GM23338 (cell line): ENCODE data around the gene FAAP100. TPM values are rescaled to one million over a fixed set of nuclear protein-coding genes. Genes with fewer than 3 reads are reported as not detected.

Source experiments
- ATAC-seq: fragments of 200-7000 bp; cut with Tn5 transposase; 3 replicates; pipeline ENCODE4 v1.9.1; 2020
- DNase-seq: peaks from one replicate; pipeline ENCODE4 v3.0.0-alpha.2; 2015; ENCODE audit warnings: low spot score
- H2AFZ ChIP-seq: fragments of 200-600 bp; sonication (generic); 2 replicates; pipeline ENCODE4 v1.8.0; 2016; ENCODE audit warnings: antibody characterized with exemption, mild to moderate bottlenecking, moderate library complexity
- H3F3A ChIP-seq: fragments of 200-600 bp; sonication (generic); replicated peaks from 2 replicates; pipeline ENCODE4 v1.8.0; 2017; ENCODE audit warnings: antibody characterized with exemption, mixed run types, low read depth
- H3K27ac ChIP-seq: fragments of 200-600 bp; sonication (generic); 2 replicates; pipeline ENCODE4 v1.6.1; 2016; ENCODE audit warnings: low read depth
- H3K27me3 ChIP-seq: fragments of 200-600 bp; sonication (generic); 2 replicates; pipeline ENCODE4 v1.8.0; 2016; ENCODE audit warnings: mild to moderate bottlenecking, mixed run types, moderate library complexity; ENCODE audit not compliant: insufficient read depth
- H3K36me3 ChIP-seq: fragments of 200-600 bp; sonication (generic); 2 replicates; pipeline ENCODE4 v1.8.0; 2016; ENCODE audit warnings: mild to moderate bottlenecking; ENCODE audit not compliant: insufficient read depth
- H3K4me1 ChIP-seq: fragments of 200-600 bp; sonication (generic); 2 replicates; pipeline ENCODE4 v1.8.0; 2016; ENCODE audit warnings: mild to moderate bottlenecking, moderate library complexity; ENCODE audit not compliant: insufficient read depth
- H3K4me2 ChIP-seq: fragments of 200-600 bp; sonication (generic); 2 replicates; pipeline ENCODE4 v1.7.1; 2017; ENCODE audit warnings: mixed run types
- H3K4me3 ChIP-seq: fragments of 200-600 bp; sonication (generic); 2 replicates; pipeline ENCODE4 v1.6.1; 2016; ENCODE audit warnings: mixed run types
- H3K79me2 ChIP-seq: fragments of 200-600 bp; sonication (generic); replicated peaks from 2 replicates; pipeline ENCODE4 v1.8.0; 2017; ENCODE audit warnings: mild to moderate bottlenecking; ENCODE audit not compliant: insufficient read depth
- H3K9me2 ChIP-seq: fragments of 200-600 bp; sonication (generic); 2 replicates; pipeline ENCODE4 v1.8.0; 2017; ENCODE audit not compliant: insufficient read depth
- H4K20me1 ChIP-seq: fragments of 200-600 bp; sonication (generic); replicated peaks from 2 replicates; pipeline ENCODE4 v1.8.0; 2017; ENCODE audit warnings: mild to moderate bottlenecking; ENCODE audit not compliant: insufficient read depth
- H3K27ac Mint-ChIP-seq: 2 replicates; pipeline ENCODE4 v1.8.0; 2020; ENCODE audit warnings: inconsistent platforms, mild to moderate bottlenecking, moderate library complexity, mixed read lengths
- H3K27me3 Mint-ChIP-seq: 3 replicates; pipeline ENCODE4 v1.8.0; 2022; ENCODE audit warnings: low read depth, mild to moderate bottlenecking, moderate library complexity, mixed read lengths, inconsistent platforms; ENCODE audit not compliant: insufficient read depth, poor library complexity
- H3K36me3 Mint-ChIP-seq: 3 replicates; pipeline ENCODE4 v1.8.0; 2021; ENCODE audit warnings: low read depth, mild to moderate bottlenecking, inconsistent platforms, moderate library complexity, mixed read lengths
- H3K4me1 Mint-ChIP-seq: 3 replicates; pipeline ENCODE4 v1.8.0; 2020; ENCODE audit warnings: mild to moderate bottlenecking, inconsistent platforms, mixed read lengths
- H3K4me3 Mint-ChIP-seq: 3 replicates; pipeline ENCODE4 v1.8.0; 2021; ENCODE audit warnings: moderate library complexity, mild to moderate bottlenecking, inconsistent platforms, mixed read lengths
- H3K9me3 Mint-ChIP-seq: 3 replicates; pipeline ENCODE4 v1.8.0; 2020; ENCODE audit warnings: moderate library complexity, mild to moderate bottlenecking, inconsistent platforms, mixed read lengths
- CREB1 ChIP-seq: fragments of 250-450 bp; sonication (Bioruptor Pico); IDR thresholded peaks from 2 replicates; pipeline ENCODE4 v1.5.0; 2020; ENCODE audit warnings: low read depth, mild to moderate bottlenecking, moderate library complexity
- EZH2 ChIP-seq: fragments of 200-600 bp; sonication (generic); IDR thresholded peaks from one replicate; pipeline ENCODE4 v1.8.0; 2017; ENCODE audit warnings: antibody characterized with exemption, mild to moderate bottlenecking, low read depth; ENCODE audit not compliant: unreplicated experiment
- EZH2phosphoT487 ChIP-seq: fragments of 200-600 bp; sonication (generic); IDR thresholded peaks from one replicate; pipeline ENCODE4 v1.8.1; 2018; ENCODE audit warnings: antibody characterized with exemption; ENCODE audit not compliant: unreplicated experiment
- NANOG ChIP-seq: IDR thresholded peaks from 2 replicates; pipeline ENCODE4 v1.6.1; 2016; ENCODE audit warnings: antibody characterized with exemption, borderline replicate concordance
- POLR2AphosphoS5 ChIP-seq: IDR thresholded peaks from 2 replicates; pipeline ENCODE4 v1.6.1; 2016; ENCODE audit warnings: antibody characterized with exemption, low read depth
- STAT1 ChIP-seq: IDR thresholded peaks from one replicate; pipeline ENCODE4 v1.6.1; 2016; ENCODE audit warnings: antibody characterized with exemption; ENCODE audit not compliant: unreplicated experiment
- ZNF331 ChIP-seq: fragments of 250-450 bp; sonication (Bioruptor Pico); IDR thresholded peaks from 2 replicates; pipeline ENCODE4 v1.5.0; 2020; ENCODE audit warnings: low read depth, mild to moderate bottlenecking, moderate library complexity
- polyA plus RNA-seq: library from polyadenylated mRNA; unstranded; fragments of >200 nt; fragmentation: Nextera tagmentation; extraction: Ambion mirVana; gene quantifications from 2 replicates; pipeline ENCODE4 v1.2.1, GENCODE V29; 2016
- total RNA-seq: library from RNA; depleted of rRNA; stranded (reverse); fragments of >200 nt; shearing (Covaris generic); gene quantifications from 2 replicates; pipeline ENCODE4 v1.2.3, GENCODE V29; 2014
- TF ChIP-seq, protein P1 (sequence below): fragments of 250-450 bp; sonication (Bioruptor Pico); IDR thresholded peaks from 2 replicates; pipeline ENCODE4 v1.5.0; 2020; ENCODE audit warnings: mild to moderate bottlenecking, moderate library complexity

FAAP100 gene
- total and polyA plus RNA-seq, 2 experiments from 2014 or later = 16.0 to 50.5 TPM

DNA sequence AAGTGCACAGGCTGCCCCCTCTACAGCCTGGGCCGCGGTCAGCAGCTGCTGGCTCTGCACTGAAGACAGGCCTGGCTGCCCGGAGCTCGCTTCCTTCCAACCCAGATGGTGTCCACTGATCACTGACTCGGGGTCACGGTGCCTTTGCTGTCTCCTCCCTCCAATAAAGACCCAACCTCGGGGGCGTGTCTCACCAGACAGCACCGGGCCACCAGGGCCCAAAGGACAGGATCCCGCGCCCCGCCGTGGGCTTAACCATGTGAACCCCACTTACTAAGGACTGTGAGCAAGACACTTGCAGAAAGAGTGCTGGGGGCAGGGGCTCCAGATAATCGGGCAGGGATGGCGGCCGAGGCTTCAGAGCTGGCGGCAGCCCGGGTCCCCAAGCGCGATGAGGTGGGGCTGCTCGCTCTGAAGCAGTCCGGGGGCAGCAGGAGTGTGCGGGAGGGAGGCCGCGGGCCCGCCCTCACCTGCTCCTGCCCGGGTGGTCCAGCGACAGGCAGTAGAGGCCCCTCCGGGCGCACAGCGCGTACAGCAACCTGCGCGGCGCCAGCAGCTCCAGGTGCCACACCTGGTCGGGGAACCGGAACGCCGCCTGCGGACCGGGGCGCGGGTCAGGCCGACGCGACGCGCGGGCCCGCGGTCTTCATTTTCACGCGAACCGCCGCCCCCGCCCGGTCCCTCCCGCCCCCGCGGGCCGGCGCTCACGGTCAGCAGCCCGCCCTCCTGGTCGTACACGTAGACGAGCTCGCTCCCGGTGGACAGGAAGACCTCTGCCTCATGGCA lies 502 bp downstream of the FAAP100 start (continued):
- TF ChIP-seq, protein P1, sequence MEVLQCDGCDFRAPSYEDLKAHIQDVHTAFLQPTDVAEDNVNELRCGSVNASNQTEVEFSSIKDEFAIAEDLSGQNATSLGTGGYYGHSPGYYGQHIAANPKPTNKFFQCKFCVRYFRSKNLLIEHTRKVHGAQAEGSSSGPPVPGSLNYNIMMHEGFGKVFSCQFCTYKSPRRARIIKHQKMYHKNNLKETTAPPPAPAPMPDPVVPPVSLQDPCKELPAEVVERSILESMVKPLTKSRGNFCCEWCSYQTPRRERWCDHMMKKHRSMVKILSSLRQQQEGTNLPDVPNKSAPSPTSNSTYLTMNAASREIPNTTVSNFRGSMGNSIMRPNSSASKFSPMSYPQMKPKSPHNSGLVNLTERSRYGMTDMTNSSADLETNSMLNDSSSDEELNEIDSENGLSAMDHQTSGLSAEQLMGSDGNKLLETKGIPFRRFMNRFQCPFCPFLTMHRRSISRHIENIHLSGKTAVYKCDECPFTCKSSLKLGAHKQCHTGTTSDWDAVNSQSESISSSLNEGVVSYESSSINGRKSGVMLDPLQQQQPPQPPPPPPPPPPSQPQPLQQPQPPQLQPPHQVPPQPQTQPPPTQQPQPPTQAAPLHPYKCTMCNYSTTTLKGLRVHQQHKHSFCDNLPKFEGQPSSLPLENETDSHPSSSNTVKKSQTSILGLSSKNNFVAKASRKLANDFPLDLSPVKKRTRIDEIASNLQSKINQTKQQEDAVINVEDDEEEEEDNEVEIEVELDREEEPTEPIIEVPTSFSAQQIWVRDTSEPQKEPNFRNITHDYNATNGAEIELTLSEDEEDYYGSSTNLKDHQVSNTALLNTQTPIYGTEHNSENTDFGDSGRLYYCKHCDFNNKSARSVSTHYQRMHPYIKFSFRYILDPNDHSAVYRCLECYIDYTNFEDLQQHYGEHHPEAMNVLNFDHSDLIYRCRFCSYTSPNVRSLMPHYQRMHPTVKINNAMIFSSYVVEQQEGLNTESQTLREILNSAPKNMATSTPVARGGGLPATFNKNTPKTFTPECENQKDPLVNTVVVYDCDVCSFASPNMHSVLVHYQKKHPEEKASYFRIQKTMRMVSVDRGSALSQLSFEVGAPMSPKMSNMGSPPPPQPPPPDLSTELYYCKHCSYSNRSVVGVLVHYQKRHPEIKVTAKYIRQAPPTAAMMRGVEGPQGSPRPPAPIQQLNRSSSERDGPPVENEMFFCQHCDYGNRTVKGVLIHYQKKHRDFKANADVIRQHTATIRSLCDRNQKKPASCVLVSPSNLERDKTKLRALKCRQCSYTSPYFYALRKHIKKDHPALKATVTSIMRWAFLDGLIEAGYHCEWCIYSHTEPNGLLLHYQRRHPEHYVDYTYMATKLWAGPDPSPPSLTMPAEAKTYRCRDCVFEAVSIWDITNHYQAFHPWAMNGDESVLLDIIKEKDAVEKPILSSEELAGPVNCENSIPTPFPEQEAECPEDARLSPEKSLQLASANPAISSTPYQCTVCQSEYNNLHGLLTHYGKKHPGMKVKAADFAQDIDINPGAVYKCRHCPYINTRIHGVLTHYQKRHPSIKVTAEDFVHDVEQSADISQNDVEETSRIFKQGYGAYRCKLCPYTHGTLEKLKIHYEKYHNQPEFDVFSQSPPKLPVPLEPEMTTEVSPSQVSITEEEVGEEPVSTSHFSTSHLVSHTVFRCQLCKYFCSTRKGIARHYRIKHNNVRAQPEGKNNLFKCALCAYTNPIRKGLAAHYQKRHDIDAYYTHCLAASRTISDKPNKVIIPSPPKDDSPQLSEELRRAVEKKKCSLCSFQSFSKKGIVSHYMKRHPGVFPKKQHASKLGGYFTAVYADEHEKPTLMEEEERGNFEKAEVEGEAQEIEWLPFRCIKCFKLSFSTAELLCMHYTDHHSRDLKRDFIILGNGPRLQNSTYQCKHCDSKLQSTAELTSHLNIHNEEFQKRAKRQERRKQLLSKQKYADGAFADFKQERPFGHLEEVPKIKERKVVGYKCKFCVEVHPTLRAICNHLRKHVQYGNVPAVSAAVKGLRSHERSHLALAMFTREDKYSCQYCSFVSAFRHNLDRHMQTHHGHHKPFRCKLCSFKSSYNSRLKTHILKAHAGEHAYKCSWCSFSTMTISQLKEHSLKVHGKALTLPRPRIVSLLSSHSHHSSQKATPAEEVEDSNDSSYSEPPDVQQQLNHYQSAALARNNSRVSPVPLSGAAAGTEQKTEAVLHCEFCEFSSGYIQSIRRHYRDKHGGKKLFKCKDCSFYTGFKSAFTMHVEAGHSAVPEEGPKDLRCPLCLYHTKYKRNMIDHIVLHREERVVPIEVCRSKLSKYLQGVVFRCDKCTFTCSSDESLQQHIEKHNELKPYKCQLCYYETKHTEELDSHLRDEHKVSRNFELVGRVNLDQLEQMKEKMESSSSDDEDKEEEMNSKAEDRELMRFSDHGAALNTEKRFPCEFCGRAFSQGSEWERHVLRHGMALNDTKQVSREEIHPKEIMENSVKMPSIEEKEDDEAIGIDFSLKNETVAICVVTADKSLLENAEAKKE (CRISPR knock-in tag) = no peak

- H2AFZ ChIP-seq = no peak overlapping the region
- peaks cover 15% of the 10 kb centered on the region for H3F3A ChIP-seq
- H4K20me1 ChIP-seq = no peaks in the 10 kb centered on the region; the same call in 1 of the 2 replicates
- DNase-seq (no peak), ATAC-seq (no peak)
- H3K4me3 ChIP-seq = peak overlapping the region; percentile 99
- H3K9me2 ChIP-seq = no peaks in the 10 kb centered on the region
- H3K36me3 Mint-ChIP-seq = peaks cover 38% of the 10 kb centered on the region
- H3K27me3 ChIP-seq = no peaks in the 10 kb centered on the region
- H3K27ac ChIP-seq = no peak overlapping the region
- peak overlapping the region; percentile 90 for H3K4me3 Mint-ChIP-seq
- no peaks in the 10 kb centered on the region for H3K9me3 Mint-ChIP-seq
- H3K79me2 ChIP-seq = peaks cover 23% of the 10 kb centered on the region
- peak overlapping the region; percentile 97 for H3K4me2 ChIP-seq
- H3K4me1 ChIP-seq = peaks cover 8% of the 10 kb centered on the region; the same call in 1 of the 2 replicates
- no peak overlapping the region for H3K27ac Mint-ChIP-seq
- H3K36me3 ChIP-seq = no peaks in the 10 kb centered on the region; the same call in 1 of the 2 replicates
- peaks cover 20% of the 10 kb centered on the region for H3K4me1 Mint-ChIP-seq
- H3K27me3 Mint-ChIP-seq = peaks cover 15% of the 10 kb centered on the region
- no peak for TF ChIP-seq STAT1
- no peak for TF ChIP-seq CREB1
- TF ChIP-seq POLR2AphosphoS5 = no peak
- no peak for TF ChIP-seq NANOG
- TF ChIP-seq ZNF331 = no peak
- no peak for TF ChIP-seq EZH2phosphoT487
- no peak for TF ChIP-seq EZH2
Measured at GRCh38 chr17:81550830-81551457, 1.2 kb downstream of the FAAP100 start.
